ENCODE data around the gene PCCA.
"Not testable (repeated sequence)": the region's sequence is repeated elsewhere in the genome, so short reads cannot be mapped to it uniquely, and the experiment has no call there.

DNA sequence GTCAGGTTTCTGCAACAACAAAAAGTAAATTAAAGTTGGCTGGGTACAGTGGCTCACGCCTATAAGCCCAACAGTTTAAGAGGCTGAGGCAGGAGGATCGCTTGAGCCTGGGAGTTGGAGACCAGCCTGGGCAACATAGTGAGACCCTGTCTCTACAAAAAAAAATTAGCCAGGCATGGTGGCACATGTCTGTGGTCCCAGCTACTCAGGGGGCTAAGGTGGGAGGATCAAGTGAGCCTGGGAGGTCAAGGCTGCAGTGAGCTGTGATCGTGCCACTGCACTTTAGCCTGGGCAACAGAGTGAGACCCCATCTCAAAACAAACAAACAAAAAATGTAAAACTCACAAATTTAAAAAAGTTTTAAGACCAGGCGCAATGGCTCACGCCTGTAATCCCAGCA, 299.3 kb downstream of the PCCA start:
- TF ChIP-seq, protein P1, sequence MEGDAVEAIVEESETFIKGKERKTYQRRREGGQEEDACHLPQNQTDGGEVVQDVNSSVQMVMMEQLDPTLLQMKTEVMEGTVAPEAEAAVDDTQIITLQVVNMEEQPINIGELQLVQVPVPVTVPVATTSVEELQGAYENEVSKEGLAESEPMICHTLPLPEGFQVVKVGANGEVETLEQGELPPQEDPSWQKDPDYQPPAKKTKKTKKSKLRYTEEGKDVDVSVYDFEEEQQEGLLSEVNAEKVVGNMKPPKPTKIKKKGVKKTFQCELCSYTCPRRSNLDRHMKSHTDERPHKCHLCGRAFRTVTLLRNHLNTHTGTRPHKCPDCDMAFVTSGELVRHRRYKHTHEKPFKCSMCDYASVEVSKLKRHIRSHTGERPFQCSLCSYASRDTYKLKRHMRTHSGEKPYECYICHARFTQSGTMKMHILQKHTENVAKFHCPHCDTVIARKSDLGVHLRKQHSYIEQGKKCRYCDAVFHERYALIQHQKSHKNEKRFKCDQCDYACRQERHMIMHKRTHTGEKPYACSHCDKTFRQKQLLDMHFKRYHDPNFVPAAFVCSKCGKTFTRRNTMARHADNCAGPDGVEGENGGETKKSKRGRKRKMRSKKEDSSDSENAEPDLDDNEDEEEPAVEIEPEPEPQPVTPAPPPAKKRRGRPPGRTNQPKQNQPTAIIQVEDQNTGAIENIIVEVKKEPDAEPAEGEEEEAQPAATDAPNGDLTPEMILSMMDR (IDR thresholded peaks at IDR 0.05), result not testable (repeated sequence)
- not testable (repeated sequence) for TF ChIP-seq POLR2A (IDR thresholded peaks at IDR 0.05)

All from Peyer's patch (tissue), 4 donors.